ENCODE results near the gene REXO5.

REXO5 gene

GRCh38 chr16:20897922-20898321 lies 91.6 kb downstream of the REXO5 start:
- Histone ChIP-seq H3K4me1 (ENCODE audit: control insufficient read depth, insufficient read depth, low read length) (no peaks in the 10 kb centered on the region), H3K27ac (ENCODE audit: extremely low read depth, low read depth, low read length) (no peak overlapping the region), H3K4me3 (ENCODE audit: low read depth, low read length) (no peak overlapping the region), H3K9me3 (ENCODE audit: control insufficient read depth, insufficient read depth, low read depth, low read length) (no peaks in the 10 kb centered on the region), H3K36me3 (ENCODE audit: control insufficient read depth in 2 of 2, insufficient read depth in 1 of 2, low read length in 2 of 2) (peaks cover 0 to 25% of the 10 kb centered on the region in 2 experiments; a peak in 2 of 3 replicates)
- TF ChIP-seq ZBTB6 (tag by site-specific recombination; IDR thresholded peaks at IDR 0.05) (no peak), SP3 (tag by site-specific recombination; IDR thresholded peaks at IDR 0.05) (no peak), EGR2 (tag by site-specific recombination; IDR thresholded peaks at IDR 0.05; ENCODE audit: low read depth) (peak; percentile 97), ZFHX2 (tag by site-specific recombination; conservative IDR thresholded peaks at IDR 0.05) (peak; percentile 78), ZNF350 (tag by site-specific recombination; IDR thresholded peaks at IDR 0.05) (no peak), ZNF248 (tag by site-specific recombination; IDR thresholded peaks at IDR 0.05) (no peak), ZNF211 (tag by site-specific recombination; IDR thresholded peaks at IDR 0.05; ENCODE audit: low read depth) (no peak)
- CTCF ChIA-PET: interaction anchor here (0.6 kb wide), 1 partner anchor 9 kb away, joined by 3 read pairs; no protein-coding TSS in a partner anchor
- POLR2A ChIA-PET: interaction anchor here (0.6 kb wide), 1 partner anchor 10 kb away, joined by 3 read pairs; no protein-coding TSS in a partner anchor

GRCh38 chr16:20899071-20899470 lies 92.7 kb downstream of the REXO5 start:
- H3K4me1 ChIP-seq (ENCODE audit: control insufficient read depth, insufficient read depth, low read length): 0 out of 2 replicates have a peak, but pooled peaks cover 3% of the 10 kb centered on the region
- peaks cover 0 to 25% of the 10 kb centered on the region in 2 experiments; a peak in 2 of 3 replicates for H3K36me3 ChIP-seq (ENCODE audit: control insufficient read depth in 2 of 2, insufficient read depth in 1 of 2, low read length in 2 of 2)
- peak overlapping the region; percentile 83 for H3K4me3 ChIP-seq (ENCODE audit: low read depth, low read length)
- TF ChIP-seq ZNF18 (tag by site-specific recombination; IDR thresholded peaks at IDR 0.05) (no peak), ZBTB17 (tag by site-specific recombination; IDR thresholded peaks at IDR 0.05) (no peak), ZSCAN23 (tag by site-specific recombination; IDR thresholded peaks at IDR 0.05) (no peak)
- H3K27ac ChIP-seq (ENCODE audit: extremely low read depth, low read depth, low read length): no peak overlapping the region
- ChIA-PET POLR2A (interaction anchor here (1.7 kb wide), 1 partner anchor 9 kb away, joined by 11 read pairs; no protein-coding TSS in a partner anchor), CTCF (interaction anchor here (1.0 kb wide), 1 partner anchor 49 kb away, joined by 5 read pairs; no protein-coding TSS in a partner anchor)
- no peaks in the 10 kb centered on the region for H3K9me3 ChIP-seq (ENCODE audit: control insufficient read depth, insufficient read depth, low read depth, low read length)
